Muscle of leg (tissue), 11 donors: ENCODE data around the gene KCNQ1. TPM values are rescaled to one million over a fixed set of nuclear protein-coding genes. Genes with fewer than 3 reads are reported as not detected.
"Not testable (repeated sequence)": the region's sequence is repeated elsewhere in the genome, so short reads cannot be mapped to it uniquely, and the experiment has no call there.

ENCODE experiments used
- DNase-seq: peaks from one replicate; pipeline ENCODE4 v3.0.0; 2013
- H3K27ac ChIP-seq: one replicate; pipeline ENCODE4 v1.5.1; 2013; ENCODE audit warnings: mild to moderate bottlenecking, low read length, control low read depth
- H3K27me3 ChIP-seq: one replicate; pipeline ENCODE4 v1.6.1; 2013; ENCODE audit warnings: low read length; ENCODE audit not compliant: control insufficient read depth, insufficient read depth
- H3K36me3 ChIP-seq: one replicate; pipeline ENCODE4 v1.6.1; 2013; ENCODE audit warnings: low read length; ENCODE audit not compliant: control insufficient read depth, insufficient read depth
- H3K4me1 ChIP-seq: one replicate; pipeline ENCODE4 v1.6.1; 2013; ENCODE audit warnings: low read length; ENCODE audit not compliant: control insufficient read depth, insufficient read depth
- H3K4me3 ChIP-seq: one replicate; pipeline ENCODE4 v1.5.1; 2013; ENCODE audit warnings: low read length, control low read depth
- H3K9me3 ChIP-seq: replicated peaks from 2 replicates; pipeline ENCODE4 v1.6.1; 2013; ENCODE audit warnings: low read depth, low read length; ENCODE audit not compliant: control insufficient read depth
- whole genome bisulfite sequencing: methylation state at CpG from one replicate; pipeline ENCODE4 v1.1.5; 2013; ENCODE audit warnings: missing lambda C conversion rate; ENCODE audit not compliant: insufficient coverage; 5-methylcytosine and 5-hydroxymethylcytosine counted together
- polyA plus RNA-seq, 8 donors: library from polyadenylated mRNA; unstranded; fragments of 120-200 nt; gene quantifications; one replicate each; pipeline versions ENCODE4 v1.2.1 to v1.2.3, GENCODE V29; 2013; ENCODE audit warnings: inconsistent platforms in 1 of 8, low replicate concordance in 1 of 8; ENCODE audit not compliant: insufficient read length in 8 of 8, insufficient read depth in 1 of 8
- total RNA-seq: library from RNA; stranded (reverse); fragments of 120-200 nt; gene quantifications from one replicate; pipeline ENCODE4 v1.2.4, GENCODE V29; 2013

The KCNQ1 gene
- total and polyA plus RNA-seq, 9 donors, result 0.84 to 4.1 (median 2.6) TPM

GRCh38 chr11:2472428-2473186 is 27.8 kb downstream of the KCNQ1 start:
- Histone ChIP-seq H3K27ac (no peak overlapping the region), H3K36me3 (no peaks in the 10 kb centered on the region), H3K27me3 (peaks cover 16% of the 10 kb centered on the region), H3K9me3 (no peaks in the 10 kb centered on the region), H3K4me1 (peaks cover 4% of the 10 kb centered on the region), H3K4me3 (no peak overlapping the region)
- WGBS, result 72% methylated on average over 6 of the region's 8 CpGs
- DNase-seq, result no peak

- Histone ChIP-seq H3K27me3 (peaks cover 13% of the 10 kb centered on the region), H3K9me3 (no peaks in the 10 kb centered on the region), H3K27ac (no peak overlapping the region), H3K4me1 (peaks cover 4% of the 10 kb centered on the region), H3K36me3 (no peaks in the 10 kb centered on the region), H3K4me3 (no peak overlapping the region)
- no peak for DNase-seq
- WGBS, result 90% methylated on average over 19 of the region's 27 CpGs
These were observed 28.7 kb downstream of the KCNQ1 start for GRCh38 chr11:2473361-2474058.

- H3K27me3 ChIP-seq, result peaks cover 12% of the 10 kb centered on the region
- WGBS, result 60% methylated on average over 16 of the region's 19 CpGs
- H3K36me3 ChIP-seq, result no peaks in the 10 kb centered on the region
- DNase-seq, result peak; percentile 19
- H3K27ac ChIP-seq, result no peak overlapping the region
- no peak overlapping the region for H3K4me3 ChIP-seq
- H3K4me1 ChIP-seq, result peaks cover 4% of the 10 kb centered on the region
- peaks cover under 1% of the 10 kb centered on the region for H3K9me3 ChIP-seq
These were observed 29.5 kb downstream of the KCNQ1 start for GRCh38 chr11:2474059-2474901.

- WGBS, result 46% methylated on average over 16 of the region's 17 CpGs
- Histone ChIP-seq H3K9me3 (peaks cover 6% of the 10 kb centered on the region), H3K4me1 (peaks cover 4% of the 10 kb centered on the region), H3K36me3 (no peaks in the 10 kb centered on the region), H3K4me3 (no peak overlapping the region), H3K27ac (no peak overlapping the region), H3K27me3 (peaks cover 11% of the 10 kb centered on the region)
- DNase-seq, result no peak
These were observed 30.5 kb downstream of the KCNQ1 start for GRCh38 chr11:2475136-2475918.

- H3K4me1 ChIP-seq, result peaks cover 4% of the 10 kb centered on the region
- no peak overlapping the region for H3K4me3 ChIP-seq
- peaks cover 5% of the 10 kb centered on the region for H3K27me3 ChIP-seq
- no peak for DNase-seq
- H3K27ac ChIP-seq, result no peak overlapping the region
- peaks cover 6% of the 10 kb centered on the region for H3K9me3 ChIP-seq
- H3K36me3 ChIP-seq, result no peaks in the 10 kb centered on the region
- WGBS, result 63% methylated on average over 2 of the region's 3 CpGs
These were observed 32.4 kb downstream of the KCNQ1 start for GRCh38 chr11:2477254-2477653.

GRCh38 chr11:2477936-2478335 is 33.1 kb downstream of the KCNQ1 start:
- H3K9me3 ChIP-seq, result peaks cover 6% of the 10 kb centered on the region
- peaks cover 8% of the 10 kb centered on the region for H3K27me3 ChIP-seq
- no peak overlapping the region for H3K4me3 ChIP-seq
- H3K27ac ChIP-seq, result no peak overlapping the region
- 89% methylated on average over 3 of the region's 8 CpGs for WGBS
- peaks cover 4% of the 10 kb centered on the region for H3K4me1 ChIP-seq
- no peaks in the 10 kb centered on the region for H3K36me3 ChIP-seq
- peak; percentile 17 for DNase-seq

- no CpG with 5 or more reads among the region's 6 CpGs for WGBS
- H3K27ac ChIP-seq, result not testable (repeated sequence)
- peaks cover 11% of the 10 kb centered on the region for H3K27me3 ChIP-seq
These were observed 35.5 kb downstream of the KCNQ1 start for GRCh38 chr11:2480067-2480873.

GRCh38 chr11:2480874-2481220 is 36.0 kb downstream of the KCNQ1 start:
- Histone ChIP-seq H3K4me1 (no peaks in the 10 kb centered on the region), H3K9me3 (peaks cover 6% of the 10 kb centered on the region), H3K36me3 (no peaks in the 10 kb centered on the region), H3K27ac (no peak overlapping the region), H3K27me3 (peaks cover 11% of the 10 kb centered on the region), H3K4me3 (no peak overlapping the region)
- peak; percentile 49 for DNase-seq
- WGBS, result no CpG with 5 or more reads among the region's 7 CpGs

More at GRCh38 chr11:2480067-2480873, 35.5 kb downstream of the KCNQ1 start:
- H3K4me3 ChIP-seq, DNase-seq, H3K36me3 ChIP-seq, H3K4me1 ChIP-seq, H3K9me3 ChIP-seq: not testable (repeated sequence)

GRCh38 chr11:2481253-2481652 is 36.4 kb downstream of the KCNQ1 start:
- Histone ChIP-seq H3K4me3 (no peak overlapping the region), H3K9me3 (peaks cover 6% of the 10 kb centered on the region), H3K4me1 (no peaks in the 10 kb centered on the region), H3K27me3 (peaks cover 11% of the 10 kb centered on the region), H3K36me3 (no peaks in the 10 kb centered on the region), H3K27ac (no peak overlapping the region)
- DNase-seq, result no peak
- WGBS, result 69% methylated on average over 6 of the region's 14 CpGs
